Fibroblast of villous mesenchyme (primary cell): ENCODE measurements around the gene WBP1L. TPM values are rescaled to one million over a fixed set of nuclear protein-coding genes. Genes with fewer than 3 reads are reported as not detected.
"Not testable (repeated sequence)": the region's sequence is repeated elsewhere in the genome, so short reads cannot be mapped to it uniquely, and the experiment has no call there.

Source experiments
- DNase-seq: peaks from one replicate; pipeline ENCODE4 v3.0.0-alpha.2; 2010; ENCODE audit warnings: low read depth
- H3K4me3 ChIP-seq: 2 replicates; pipeline ENCODE4 v1.5.1; 2011; ENCODE audit warnings: low read depth, mild to moderate bottlenecking, low read length
- total RNA-seq: library from RNA; depleted of rRNA; stranded (reverse); fragments of >200 nt; gene quantifications from 2 replicates; pipeline ENCODE4 v1.2.3, GENCODE V29; 2012
- TF ChIP-seq, protein P1 (sequence below): IDR thresholded peaks from 2 replicates; pipeline ENCODE4 v1.5.1; 2012; ENCODE audit warnings: low read depth, mild to moderate bottlenecking, low read length; ENCODE audit not compliant: insufficient read depth

Gene WBP1L
- total RNA-seq, 1 donor = 40.6 TPM

DNA sequence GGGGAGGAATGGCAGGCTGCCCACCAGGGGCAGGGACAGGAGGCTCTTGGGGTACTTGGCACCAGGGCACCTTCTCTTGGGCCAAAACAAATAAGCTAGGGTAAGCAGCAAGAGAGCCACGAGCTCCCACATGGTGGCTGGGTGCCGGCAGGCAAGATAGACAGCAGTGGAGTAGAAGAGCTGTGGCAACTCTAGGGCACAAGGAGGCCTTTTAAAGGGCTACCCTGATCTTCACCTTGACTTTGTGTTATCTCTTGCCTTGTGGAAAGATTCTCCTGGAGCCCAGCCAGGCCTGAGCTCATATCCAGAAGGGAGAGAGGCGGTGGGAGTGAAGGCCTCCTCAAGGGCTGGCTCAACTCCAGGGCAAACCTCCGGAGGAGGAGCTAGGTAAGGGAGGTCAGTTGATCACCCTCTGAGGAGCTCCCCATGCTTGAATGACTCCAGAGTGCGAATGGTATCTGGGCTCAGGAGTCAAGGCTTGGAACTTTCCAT is 93.5 kb downstream of the WBP1L start, which contains the start of gene CYP17A1:
CYP17A1 (minus strand) TSS at position 184 of the 492 bp plus-strand sequence; CDS start at position 132, 52 bp downstream.
- H3K4me3 ChIP-seq = no peak within 1 kb of the TSS
- DNase-seq = no peak
- TF ChIP-seq, protein P1, sequence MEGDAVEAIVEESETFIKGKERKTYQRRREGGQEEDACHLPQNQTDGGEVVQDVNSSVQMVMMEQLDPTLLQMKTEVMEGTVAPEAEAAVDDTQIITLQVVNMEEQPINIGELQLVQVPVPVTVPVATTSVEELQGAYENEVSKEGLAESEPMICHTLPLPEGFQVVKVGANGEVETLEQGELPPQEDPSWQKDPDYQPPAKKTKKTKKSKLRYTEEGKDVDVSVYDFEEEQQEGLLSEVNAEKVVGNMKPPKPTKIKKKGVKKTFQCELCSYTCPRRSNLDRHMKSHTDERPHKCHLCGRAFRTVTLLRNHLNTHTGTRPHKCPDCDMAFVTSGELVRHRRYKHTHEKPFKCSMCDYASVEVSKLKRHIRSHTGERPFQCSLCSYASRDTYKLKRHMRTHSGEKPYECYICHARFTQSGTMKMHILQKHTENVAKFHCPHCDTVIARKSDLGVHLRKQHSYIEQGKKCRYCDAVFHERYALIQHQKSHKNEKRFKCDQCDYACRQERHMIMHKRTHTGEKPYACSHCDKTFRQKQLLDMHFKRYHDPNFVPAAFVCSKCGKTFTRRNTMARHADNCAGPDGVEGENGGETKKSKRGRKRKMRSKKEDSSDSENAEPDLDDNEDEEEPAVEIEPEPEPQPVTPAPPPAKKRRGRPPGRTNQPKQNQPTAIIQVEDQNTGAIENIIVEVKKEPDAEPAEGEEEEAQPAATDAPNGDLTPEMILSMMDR = no peak

DNA sequence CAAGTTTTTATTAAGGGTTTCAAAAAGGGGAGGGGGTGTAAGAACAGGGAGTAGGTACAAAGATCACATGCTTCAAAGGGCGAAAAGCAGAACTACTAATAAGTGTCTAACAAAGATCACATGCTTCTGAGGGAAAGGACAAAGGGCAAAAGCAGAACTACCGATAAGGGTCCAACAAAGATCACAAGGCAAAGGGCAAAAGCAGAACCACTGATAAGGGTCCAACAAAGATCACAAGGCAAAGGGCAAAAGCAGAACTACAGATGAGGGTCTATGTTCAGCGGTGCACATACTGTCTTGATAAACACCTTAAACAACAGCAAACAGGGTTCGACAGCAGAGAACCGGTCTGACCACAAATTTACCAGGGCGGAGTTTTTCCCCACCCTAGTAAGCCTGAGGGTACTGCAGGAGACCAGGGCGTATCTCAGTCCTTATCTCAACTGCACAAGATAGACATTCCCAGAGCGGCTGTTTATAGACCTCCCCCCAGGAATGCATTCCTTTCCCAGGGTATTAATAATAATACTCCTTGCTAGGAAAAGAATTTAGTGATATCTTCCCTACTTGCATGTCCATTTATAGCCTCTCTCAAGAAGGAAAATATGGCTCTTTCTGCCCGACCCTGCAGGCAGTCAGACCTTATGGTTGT is 94.7 kb downstream of the WBP1L start:
- not testable (repeated sequence) for H3K4me3 ChIP-seq, DNase-seq

DNA sequence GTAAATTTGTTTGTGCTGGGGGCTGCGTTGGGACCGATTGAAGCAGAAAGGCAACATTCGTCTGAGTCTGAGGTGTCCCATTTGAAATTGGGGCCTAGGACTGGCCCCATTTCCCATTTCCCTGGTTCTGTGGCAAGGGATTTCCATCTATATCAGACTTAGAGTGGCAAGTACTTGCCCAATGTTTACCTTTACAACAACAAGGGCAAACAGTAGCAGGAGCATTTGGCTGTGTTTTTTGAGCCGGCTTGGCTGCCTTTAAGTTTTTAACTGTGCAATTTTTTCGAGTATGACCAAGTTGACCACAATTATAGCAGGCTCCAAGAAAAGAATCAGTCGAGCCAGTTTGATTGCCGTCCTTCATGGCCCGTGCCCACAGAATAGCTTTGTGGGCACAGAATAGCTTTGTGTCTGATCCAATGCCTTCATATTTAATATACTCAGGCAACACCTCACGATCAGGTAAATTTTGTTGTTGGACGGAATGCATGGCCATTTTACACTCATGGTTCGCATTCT is 98.1 kb downstream of the WBP1L start:
- no peak overlapping the region for H3K4me3 ChIP-seq
- TF ChIP-seq, protein P1 = no peak
- DNase-seq = no peak

DNA sequence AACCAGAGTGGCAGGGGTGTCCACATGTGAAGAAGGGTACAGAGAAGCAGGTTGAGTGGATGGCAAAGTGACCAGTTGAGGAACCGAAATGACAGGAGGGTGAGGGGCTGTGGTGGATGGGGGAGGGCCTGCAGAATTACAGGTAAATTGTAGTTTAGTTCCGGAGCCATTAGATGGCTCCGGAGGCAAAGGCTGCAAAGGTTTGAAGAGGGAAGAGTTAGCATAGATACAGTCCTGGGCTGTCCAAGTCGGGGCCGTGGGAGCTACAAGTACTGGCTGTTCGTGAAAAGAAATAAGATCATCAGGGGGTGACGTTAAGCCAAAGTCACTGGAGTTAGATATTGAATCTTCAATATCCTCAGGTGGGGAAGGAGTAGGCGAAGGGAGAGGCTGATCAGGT is 99.4 kb downstream of the WBP1L start:
- H3K4me3 ChIP-seq = not testable (repeated sequence)

DNA sequence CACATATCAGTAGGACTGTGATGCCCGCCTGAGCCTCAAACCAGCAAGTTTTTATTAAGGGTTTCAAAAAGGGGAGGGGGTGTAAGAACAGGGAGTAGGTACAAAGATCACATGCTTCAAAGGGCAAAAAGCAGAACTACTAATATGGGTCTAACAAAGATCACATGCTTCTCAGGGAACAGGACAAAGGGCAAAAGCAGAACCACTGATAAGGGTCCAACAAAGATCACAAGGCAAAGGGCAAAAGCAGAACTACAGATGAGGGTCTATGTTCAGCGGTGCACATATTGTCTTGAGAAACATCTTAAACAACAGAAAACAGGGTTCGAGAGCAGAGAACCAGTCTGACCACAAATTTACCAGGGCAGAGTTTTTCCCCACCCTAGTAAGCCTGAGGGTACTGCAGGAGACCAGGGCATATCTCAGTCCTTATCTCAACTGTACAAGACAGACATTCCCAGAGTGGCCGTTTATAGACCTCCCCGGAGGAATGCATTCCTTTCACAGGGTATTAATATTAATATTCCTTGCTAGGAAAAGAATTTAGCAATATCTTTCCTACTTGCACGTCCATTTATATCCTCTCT is 100.5 kb downstream of the WBP1L start:
- DNase-seq, H3K4me3 ChIP-seq: not testable (repeated sequence)

More for the DNA sequence above, 99.4 kb downstream of the WBP1L start:
- not testable (repeated sequence) for DNase-seq

DNA sequence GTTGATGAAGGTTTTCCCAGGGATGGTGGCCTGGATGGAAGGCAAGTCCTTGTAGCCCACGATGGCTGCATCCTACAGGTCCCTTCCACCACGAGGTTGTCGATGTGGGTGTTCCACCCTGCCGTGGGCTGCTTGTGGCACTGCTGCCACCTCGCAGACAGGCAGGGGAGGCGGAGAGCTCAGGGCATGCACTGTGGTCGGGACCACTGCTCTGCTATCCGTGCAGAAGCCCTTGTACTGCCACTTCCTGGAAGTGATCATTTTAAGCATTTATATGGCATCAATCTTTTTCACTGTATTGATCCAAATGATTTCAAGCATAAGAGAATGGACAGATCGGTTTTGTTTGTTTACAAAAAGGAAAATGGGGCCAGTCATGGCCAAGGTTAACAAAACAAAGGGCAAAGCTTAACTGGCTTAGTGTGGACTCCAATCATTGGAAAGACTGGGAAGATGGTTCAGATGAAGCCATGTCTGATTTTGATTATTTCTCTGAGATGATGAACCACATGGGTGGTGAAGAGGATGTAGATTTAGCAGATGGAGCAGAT is 101.7 kb downstream of the WBP1L start:
- TF ChIP-seq, protein P1 = no peak
- DNase-seq = no peak
- no peak overlapping the region for H3K4me3 ChIP-seq

DNA sequence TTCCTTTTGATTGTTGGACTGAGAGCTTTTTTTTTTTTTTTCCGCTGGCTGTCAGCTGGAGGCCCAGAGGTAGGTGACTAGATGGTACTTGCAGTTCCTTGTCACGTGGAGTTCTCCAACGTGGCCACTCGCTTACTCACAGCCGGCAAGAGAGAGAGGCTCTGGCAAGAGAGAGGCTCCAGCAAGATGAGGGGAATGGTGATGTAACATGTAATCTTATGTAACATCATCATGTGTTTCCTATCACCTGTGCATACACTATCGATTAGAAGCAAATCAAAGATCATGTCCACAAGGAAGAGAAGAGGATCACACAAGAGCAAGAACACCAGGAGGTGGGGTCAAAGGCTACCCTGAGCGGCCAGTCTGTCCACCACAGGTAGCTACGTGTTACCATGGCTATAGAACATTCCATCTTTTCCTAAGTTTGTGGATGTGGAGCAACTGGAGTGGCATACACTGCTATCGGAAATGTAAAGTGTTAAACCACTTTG is 106.3 kb downstream of the WBP1L start:
- no peak overlapping the region for H3K4me3 ChIP-seq
- DNase-seq = no peak
- TF ChIP-seq, protein P1 = no peak

DNA sequence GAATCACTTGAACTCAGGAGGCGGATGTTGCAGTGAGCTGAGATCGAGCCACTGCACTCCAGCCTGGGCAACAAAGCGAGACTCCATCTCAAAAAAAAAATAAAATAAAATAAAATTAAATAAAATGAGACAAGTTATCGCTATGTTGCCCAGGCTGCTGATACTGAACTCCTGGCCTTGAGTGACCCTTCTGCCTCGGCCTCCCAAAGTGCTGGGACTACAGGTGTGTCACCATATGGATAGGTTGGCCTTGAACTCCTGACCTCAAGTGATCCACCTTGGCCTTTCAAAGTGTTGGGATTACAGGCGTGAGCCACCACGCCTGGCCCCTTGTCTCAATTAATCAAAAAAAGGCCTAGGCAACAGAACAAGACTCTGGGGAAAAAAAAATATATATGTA is 109.5 kb downstream of the WBP1L start:
- not testable (repeated sequence) for DNase-seq

DNA sequence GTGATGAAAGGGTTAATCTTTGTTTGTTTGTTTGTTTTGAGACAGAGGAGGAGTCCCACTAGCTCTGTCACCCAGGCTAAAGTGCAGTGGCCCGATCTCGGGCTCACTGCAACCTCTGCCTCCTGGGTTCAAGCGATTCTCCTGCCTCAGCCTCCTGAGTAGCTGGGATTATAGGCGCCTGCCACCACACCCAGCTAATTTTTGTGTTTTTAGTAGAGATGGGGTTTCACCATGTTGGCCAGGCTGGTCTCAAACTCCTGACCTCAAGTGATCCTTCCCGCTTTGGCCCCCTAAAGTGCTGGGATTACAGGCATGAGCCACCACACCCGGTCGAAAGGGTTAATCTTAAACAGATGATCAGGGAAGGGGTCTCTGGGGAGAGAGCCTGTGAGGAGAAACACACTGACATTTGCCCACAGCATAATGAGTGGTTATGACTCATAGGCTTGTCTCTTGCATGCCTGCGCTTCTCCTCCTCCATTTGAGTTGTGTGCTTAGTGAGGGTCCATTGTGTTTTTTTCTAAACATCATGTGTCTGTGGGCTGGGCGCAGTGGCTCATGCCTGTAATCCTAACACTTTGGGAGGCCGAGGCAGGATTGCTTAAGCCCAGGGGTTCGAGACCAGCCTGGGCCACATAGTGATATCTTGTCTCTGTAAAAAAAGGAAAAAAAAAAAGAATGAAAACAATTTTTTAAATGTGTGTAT is 112.1 kb downstream of the WBP1L start:
- H3K4me3 ChIP-seq = not testable (repeated sequence)
- peak; percentile 96 for DNase-seq

More for the DNA sequence above, 109.5 kb downstream of the WBP1L start:
- H3K4me3 ChIP-seq = not testable (repeated sequence)
